ENCODE measurements around the gene ZNF831. TPM values are rescaled to one million over a fixed set of nuclear protein-coding genes. Genes with fewer than 3 reads are reported as not detected.

Gene ZNF831
- total RNA-seq, 2 experiments from 2014 or later = 6.5 to 6.9 TPM

GRCh38 chr20:59220161-59220560 lies 56.5 kb downstream of the ZNF831 start:
- H3K27ac Mint-ChIP-seq = no peak overlapping the region
- no peak overlapping the region for H3K4me3 Mint-ChIP-seq
- peaks cover 28% of the 10 kb centered on the region for H3K4me1 Mint-ChIP-seq
- no peak for DNase-seq
- no peaks in the 10 kb centered on the region for H3K9me3 Mint-ChIP-seq
- peaks cover 3% of the 10 kb centered on the region for H3K27me3 Mint-ChIP-seq
- peaks cover 4% of the 10 kb centered on the region for H3K36me3 Mint-ChIP-seq

GRCh38 chr20:59221049-59221706 lies 57.6 kb downstream of the ZNF831 start:
- Mint-ChIP-seq H3K27ac (no peak overlapping the region), H3K27me3 (peaks cover 3% of the 10 kb centered on the region), H3K9me3 (no peaks in the 10 kb centered on the region), H3K36me3 (peaks cover 4% of the 10 kb centered on the region), H3K4me1 (peaks cover 28% of the 10 kb centered on the region), H3K4me3 (peak overlapping the region; percentile 56)
- no peak for DNase-seq

GRCh38 chr20:59221707-59222252 lies 58.2 kb downstream of the ZNF831 start:
- H3K4me1 Mint-ChIP-seq = peaks cover 28% of the 10 kb centered on the region
- peaks cover 4% of the 10 kb centered on the region for H3K36me3 Mint-ChIP-seq
- DNase-seq = no peak
- H3K4me3 Mint-ChIP-seq = peak overlapping the region; percentile 56
- no peaks in the 10 kb centered on the region for H3K9me3 Mint-ChIP-seq
- H3K27ac Mint-ChIP-seq = peak overlapping the region; percentile 5
- peaks cover 3% of the 10 kb centered on the region for H3K27me3 Mint-ChIP-seq

GRCh38 chr20:59222253-59223181 lies 58.9 kb downstream of the ZNF831 start:
- Mint-ChIP-seq H3K9me3 (no peaks in the 10 kb centered on the region), H3K36me3 (peaks cover 4% of the 10 kb centered on the region), H3K27ac (peak overlapping the region; percentile 64), H3K4me3 (peak overlapping the region; percentile 70), H3K4me1 (peaks cover 28% of the 10 kb centered on the region), H3K27me3 (peaks cover 3% of the 10 kb centered on the region)
- peak; percentile 85 for DNase-seq

- peaks cover 4% of the 10 kb centered on the region for H3K36me3 Mint-ChIP-seq
- no peak overlapping the region for H3K27ac Mint-ChIP-seq
- H3K27me3 Mint-ChIP-seq = peaks cover 3% of the 10 kb centered on the region
- DNase-seq = no peak
- no peaks in the 10 kb centered on the region for H3K9me3 Mint-ChIP-seq
- H3K4me1 Mint-ChIP-seq = peaks cover 28% of the 10 kb centered on the region
- H3K4me3 Mint-ChIP-seq = peak overlapping the region; percentile 70
Measured at GRCh38 chr20:59223182-59223601, 59.6 kb downstream of the ZNF831 start.

- DNase-seq = no peak
- H3K36me3 Mint-ChIP-seq = peaks cover 5% of the 10 kb centered on the region
- no peak overlapping the region for H3K27ac Mint-ChIP-seq
- H3K4me1 Mint-ChIP-seq = peaks cover 28% of the 10 kb centered on the region
- H3K27me3 Mint-ChIP-seq = peaks cover 3% of the 10 kb centered on the region
- no peaks in the 10 kb centered on the region for H3K9me3 Mint-ChIP-seq
- H3K4me3 Mint-ChIP-seq = no peak overlapping the region
Measured at GRCh38 chr20:59223750-59224149, 60.1 kb downstream of the ZNF831 start.

- Mint-ChIP-seq H3K27ac (no peak overlapping the region), H3K36me3 (peaks cover 10% of the 10 kb centered on the region), H3K9me3 (peaks cover 3% of the 10 kb centered on the region), H3K4me1 (peaks cover 28% of the 10 kb centered on the region), H3K27me3 (peaks cover 3% of the 10 kb centered on the region), H3K4me3 (no peak overlapping the region)
- no peak for DNase-seq
Measured at GRCh38 chr20:59224236-59224635, 60.6 kb downstream of the ZNF831 start.

GRCh38 chr20:59230385-59230784 lies 66.8 kb downstream of the ZNF831 start:
- no peak overlapping the region for H3K4me3 Mint-ChIP-seq
- H3K4me1 Mint-ChIP-seq = peaks cover 15% of the 10 kb centered on the region
- H3K36me3 Mint-ChIP-seq = peaks cover 9% of the 10 kb centered on the region
- H3K27ac Mint-ChIP-seq = no peak overlapping the region
- DNase-seq = no peak
- peaks cover 3% of the 10 kb centered on the region for H3K9me3 Mint-ChIP-seq
- no peaks in the 10 kb centered on the region for H3K27me3 Mint-ChIP-seq

- H3K4me3 Mint-ChIP-seq = no peak overlapping the region
- peaks cover 9% of the 10 kb centered on the region for H3K36me3 Mint-ChIP-seq
- no peak overlapping the region for H3K27ac Mint-ChIP-seq
- H3K27me3 Mint-ChIP-seq = no peaks in the 10 kb centered on the region
- peaks cover 3% of the 10 kb centered on the region for H3K9me3 Mint-ChIP-seq
- no peak for DNase-seq
- peaks cover 21% of the 10 kb centered on the region for H3K4me1 Mint-ChIP-seq
Measured at GRCh38 chr20:59231124-59231804, 67.6 kb downstream of the ZNF831 start.

- no peaks in the 10 kb centered on the region for H3K27me3 Mint-ChIP-seq
- no peak overlapping the region for H3K4me3 Mint-ChIP-seq
- no peak overlapping the region for H3K27ac Mint-ChIP-seq
- peaks cover 3% of the 10 kb centered on the region for H3K9me3 Mint-ChIP-seq
- peaks cover 9% of the 10 kb centered on the region for H3K36me3 Mint-ChIP-seq
- H3K4me1 Mint-ChIP-seq = peaks cover 21% of the 10 kb centered on the region
- DNase-seq = no peak
Measured at GRCh38 chr20:59232618-59233017, 69.0 kb downstream of the ZNF831 start.

- DNase-seq = peak; percentile 4
- Mint-ChIP-seq H3K27ac (peak overlapping the region; percentile 49), H3K4me1 (peaks cover 21% of the 10 kb centered on the region), H3K36me3 (peaks cover 5% of the 10 kb centered on the region), H3K9me3 (no peaks in the 10 kb centered on the region), H3K27me3 (no peaks in the 10 kb centered on the region), H3K4me3 (peak overlapping the region; percentile 42)
Measured at GRCh38 chr20:59235226-59235625, 71.6 kb downstream of the ZNF831 start.

GRCh38 chr20:59240006-59240405 lies 76.4 kb downstream of the ZNF831 start:
- Mint-ChIP-seq H3K27me3 (no peaks in the 10 kb centered on the region), H3K36me3 (peaks cover 12% of the 10 kb centered on the region), H3K27ac (no peak overlapping the region), H3K9me3 (no peaks in the 10 kb centered on the region), H3K4me1 (peaks cover 16% of the 10 kb centered on the region), H3K4me3 (no peak overlapping the region)
- DNase-seq = no peak

GRCh38 chr20:59242714-59243626 lies 79.3 kb downstream of the ZNF831 start:
- Mint-ChIP-seq H3K4me3 (no peak overlapping the region), H3K36me3 (peaks cover 17% of the 10 kb centered on the region), H3K27me3 (no peaks in the 10 kb centered on the region), H3K4me1 (peaks cover 14% of the 10 kb centered on the region), H3K9me3 (no peaks in the 10 kb centered on the region), H3K27ac (no peak overlapping the region)
- peak; percentile 17 for DNase-seq

All from activated naive CD8-positive, alpha-beta T cell treated with anti-CD3 and anti-CD28 coated beads for 36 hours (primary cell).